Testis (tissue), 2 donors: ENCODE results near the gene CFAP57.

Source experiments
- POLR2A ChIP-seq: fragments of 450-650 bp; IDR thresholded peaks from one replicate; pipeline ENCODE4 v1.6.1; 2017; ENCODE audit warnings: antibody characterized with exemption, mild to moderate bottlenecking, moderate library complexity
- TF ChIP-seq, protein P1 (sequence below), 3 experiments: fragments of 450-650 bp in 2 of 3; fragments of 200-600 bp in 1 of 3; sonication (generic) in 1 of 3; IDR thresholded peaks; one replicate each; pipeline ENCODE4 v1.5.1; 2016 to 2019; ENCODE audit warnings: antibody characterized with exemption in 3 of 3, mild to moderate bottlenecking in 2 of 3, moderate library complexity in 1 of 3

DNA sequence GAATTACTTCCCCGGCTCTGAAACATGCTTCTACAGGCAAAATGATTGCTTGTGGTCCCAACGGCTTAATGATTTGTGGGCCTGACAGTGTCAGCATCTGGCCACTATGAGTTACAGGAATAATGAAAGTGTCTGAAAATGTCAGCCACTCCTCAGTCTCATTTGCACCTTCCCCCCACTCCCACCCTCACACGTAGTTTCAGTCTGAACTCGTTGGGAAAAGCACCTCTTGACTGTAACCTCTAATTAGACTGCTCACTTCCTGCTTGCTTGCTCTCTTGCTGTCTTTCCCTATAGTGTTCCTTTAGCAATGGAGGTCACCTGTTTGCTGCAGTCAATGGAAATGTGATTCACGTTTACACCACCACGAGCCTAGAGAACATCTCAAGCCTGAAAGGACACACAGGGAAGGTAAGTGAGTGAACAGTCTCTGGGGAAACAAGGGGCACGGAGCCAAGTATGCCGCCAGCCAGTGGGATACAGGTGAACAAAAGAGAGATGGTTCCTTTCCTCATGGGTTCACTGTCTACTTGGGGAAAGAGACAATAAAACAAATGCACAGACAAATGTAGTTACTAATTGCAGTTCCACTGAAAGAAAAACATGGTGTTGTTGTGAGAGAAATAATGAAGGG lies 27.1 kb downstream of the CFAP57 start:
- TF ChIP-seq, protein P1, sequence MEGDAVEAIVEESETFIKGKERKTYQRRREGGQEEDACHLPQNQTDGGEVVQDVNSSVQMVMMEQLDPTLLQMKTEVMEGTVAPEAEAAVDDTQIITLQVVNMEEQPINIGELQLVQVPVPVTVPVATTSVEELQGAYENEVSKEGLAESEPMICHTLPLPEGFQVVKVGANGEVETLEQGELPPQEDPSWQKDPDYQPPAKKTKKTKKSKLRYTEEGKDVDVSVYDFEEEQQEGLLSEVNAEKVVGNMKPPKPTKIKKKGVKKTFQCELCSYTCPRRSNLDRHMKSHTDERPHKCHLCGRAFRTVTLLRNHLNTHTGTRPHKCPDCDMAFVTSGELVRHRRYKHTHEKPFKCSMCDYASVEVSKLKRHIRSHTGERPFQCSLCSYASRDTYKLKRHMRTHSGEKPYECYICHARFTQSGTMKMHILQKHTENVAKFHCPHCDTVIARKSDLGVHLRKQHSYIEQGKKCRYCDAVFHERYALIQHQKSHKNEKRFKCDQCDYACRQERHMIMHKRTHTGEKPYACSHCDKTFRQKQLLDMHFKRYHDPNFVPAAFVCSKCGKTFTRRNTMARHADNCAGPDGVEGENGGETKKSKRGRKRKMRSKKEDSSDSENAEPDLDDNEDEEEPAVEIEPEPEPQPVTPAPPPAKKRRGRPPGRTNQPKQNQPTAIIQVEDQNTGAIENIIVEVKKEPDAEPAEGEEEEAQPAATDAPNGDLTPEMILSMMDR (IDR thresholded peaks at IDR 0.05): no peak
- TF ChIP-seq POLR2A: no peak
